Neural progenitor cell (in vitro differentiated cells): ENCODE results near the gene TMEM63B. TPM values are rescaled to one million over a fixed set of nuclear protein-coding genes. Genes with fewer than 3 reads are reported as not detected.

Source experiments
- DNase-seq: peaks from one replicate; pipeline ENCODE4 v3.0.0-alpha.2; 2016; ENCODE audit warnings: low spot score
- H2AFZ ChIP-seq: fragments of 200-600 bp; sonication (generic); replicated peaks from 2 replicates; pipeline ENCODE4 v1.6.1; 2016; ENCODE audit warnings: antibody characterized with exemption
- H3F3A ChIP-seq: fragments of 200-600 bp; sonication (generic); 2 replicates; pipeline ENCODE4 v1.6.1; 2016; ENCODE audit warnings: antibody characterized with exemption, low read depth
- H3K27ac ChIP-seq: fragments of 200-600 bp; sonication (generic); 2 replicates; pipeline ENCODE4 v1.5.1; 2016; ENCODE audit warnings: mild to moderate bottlenecking
- H3K27me3 ChIP-seq: fragments of 200-600 bp; sonication (generic); 2 replicates; pipeline ENCODE4 v1.6.1; 2016; ENCODE audit warnings: mild to moderate bottlenecking, moderate library complexity
- H3K36me3 ChIP-seq: fragments of 200-600 bp; sonication (generic); 2 replicates; pipeline ENCODE4 v1.5.1; 2016
- H3K4me1 ChIP-seq: fragments of 200-600 bp; sonication (generic); 2 replicates; pipeline ENCODE4 v1.6.1; 2016; ENCODE audit warnings: mixed run types
- H3K4me2 ChIP-seq: fragments of 200-600 bp; sonication (generic); 2 replicates; pipeline ENCODE4 v1.6.1; 2016
- H3K4me3 ChIP-seq: fragments of 200-600 bp; sonication (generic); 2 replicates; pipeline ENCODE4 v1.5.1; 2016
- H3K79me2 ChIP-seq: fragments of 200-600 bp; sonication (generic); 2 replicates; pipeline ENCODE4 v1.6.1; 2016; ENCODE audit warnings: low read depth
- H3K9ac ChIP-seq: fragments of 200-600 bp; sonication (generic); 2 replicates; pipeline ENCODE4 v1.6.1; 2016
- H3K9me3 ChIP-seq: fragments of 200-600 bp; sonication (generic); 2 replicates; pipeline ENCODE4 v1.5.1; 2016; ENCODE audit warnings: low read depth
- H4K20me1 ChIP-seq: fragments of 200-600 bp; sonication (generic); 2 replicates; pipeline ENCODE4 v1.6.1; 2016; ENCODE audit warnings: low read depth
- H3K27ac Mint-ChIP-seq: 3 replicates; pipeline ENCODE4 v1.8.0; 2021; ENCODE audit warnings: mixed read lengths
- H3K27me3 Mint-ChIP-seq: 2 replicates; pipeline ENCODE4 v1.8.0; 2022; ENCODE audit warnings: low read depth, mild to moderate bottlenecking, inconsistent platforms, moderate library complexity, mixed read lengths; ENCODE audit not compliant: insufficient read depth
- H3K36me3 Mint-ChIP-seq: 3 replicates; pipeline ENCODE4 v1.8.0; 2021; ENCODE audit warnings: mixed read lengths
- H3K4me1 Mint-ChIP-seq: 3 replicates; pipeline ENCODE4 v1.8.0; 2021; ENCODE audit warnings: mixed read lengths
- H3K4me3 Mint-ChIP-seq: 3 replicates; pipeline ENCODE4 v1.8.0; 2021; ENCODE audit warnings: mild to moderate bottlenecking, moderate library complexity, mixed read lengths
- H3K9me3 Mint-ChIP-seq: 3 replicates; pipeline ENCODE4 v1.8.0; 2020; ENCODE audit warnings: mixed read lengths
- EZH2 ChIP-seq: fragments of 200-600 bp; sonication (generic); IDR thresholded peaks from 2 replicates; pipeline ENCODE4 v1.6.1; 2017; ENCODE audit warnings: antibody characterized with exemption, mild to moderate bottlenecking, moderate library complexity
- EZH2phosphoT487 ChIP-seq: fragments of 200-600 bp; sonication (generic); IDR thresholded peaks from 2 replicates; pipeline ENCODE4 v1.6.1; 2017; ENCODE audit warnings: antibody characterized with exemption
- total RNA-seq: library from RNA; depleted of rRNA; stranded (reverse); fragments of >200 nt; gene quantifications from 2 replicates; pipeline ENCODE4 v1.2.3, GENCODE V29; 2015; ENCODE audit warnings: low replicate concordance
- TF ChIP-seq, protein P1 (sequence below): fragments of 200-600 bp; sonication (generic); IDR thresholded peaks from 2 replicates; pipeline ENCODE4 v1.5.1; 2017; ENCODE audit warnings: antibody characterized with exemption, mild to moderate bottlenecking

The TMEM63B gene
- total RNA-seq, 1 donor from 2014 or later, result 25.4 TPM

DNA sequence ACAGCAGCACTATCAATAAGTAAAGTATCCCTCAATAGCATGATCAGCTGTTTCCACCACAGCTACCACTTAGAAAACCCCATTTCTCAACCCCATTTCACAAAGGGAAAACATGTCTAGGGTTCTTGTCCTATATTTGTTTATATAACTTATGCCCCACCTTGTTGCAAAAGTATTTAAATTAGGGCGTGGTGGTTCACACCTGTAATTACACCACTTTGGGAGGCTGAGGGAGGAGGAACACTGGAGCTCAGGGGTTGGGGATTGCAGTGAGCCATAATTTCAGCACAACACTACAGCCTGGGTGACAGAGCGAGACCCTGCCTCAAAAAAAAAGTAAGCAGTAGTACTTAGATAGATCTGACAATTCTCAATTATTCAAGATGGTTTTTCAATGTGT is 3.8 kb upstream of the TMEM63B start:
- H3K27ac Mint-ChIP-seq, result no peak overlapping the region
- peak overlapping the region; percentile 94 for H3K4me2 ChIP-seq

DNA sequence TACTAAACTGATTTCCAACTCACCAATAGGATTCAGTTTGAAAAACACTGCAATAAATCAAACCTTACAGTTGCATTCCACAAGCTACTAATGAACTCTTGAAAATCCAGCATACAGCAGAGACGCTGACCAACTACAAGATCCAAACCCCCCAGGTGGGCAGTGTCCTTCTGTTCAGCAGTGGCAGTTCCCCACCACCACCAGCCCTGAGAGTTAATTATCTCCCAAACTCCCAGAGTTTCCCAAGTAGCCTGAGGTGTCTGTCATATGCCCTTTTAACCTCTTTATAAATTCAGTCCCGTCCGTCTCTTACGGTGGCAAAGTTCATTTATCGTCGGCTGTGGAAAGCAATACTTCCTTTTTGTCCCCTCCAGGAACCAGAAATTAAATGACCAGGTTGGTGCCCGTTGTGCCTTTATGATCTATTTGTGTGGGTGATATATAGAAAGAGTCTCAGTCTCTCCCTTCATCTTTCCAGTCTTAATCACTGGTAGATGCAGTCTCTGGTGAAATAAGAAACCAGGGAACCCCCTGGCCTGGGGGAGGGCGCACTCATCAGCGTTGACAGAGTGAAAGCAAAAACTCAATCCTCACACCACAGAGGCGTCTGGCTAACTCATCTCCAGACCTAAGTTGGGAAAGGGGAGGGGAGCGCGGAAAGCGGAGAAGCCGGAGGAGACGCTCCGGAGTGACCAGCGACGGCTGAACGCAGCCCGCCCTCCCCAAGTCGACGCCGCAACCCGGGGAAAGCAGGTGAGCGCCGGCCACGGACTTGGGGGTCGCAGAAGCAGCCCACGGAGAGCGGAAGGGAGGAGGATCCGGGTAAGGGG is 819 bp upstream of the TMEM63B start:
- Mint-ChIP-seq H3K9me3 (no peaks in the 10 kb centered on the region), H3K27ac (peak overlapping the region; percentile 95), H3K27me3 (peaks cover 6% of the 10 kb centered on the region), H3K4me3 (peak overlapping the region; percentile 97), H3K36me3 (peaks cover 8% of the 10 kb centered on the region), H3K4me1 (peaks cover 54% of the 10 kb centered on the region)
- H3K9ac ChIP-seq, result peak overlapping the region; percentile 63
- peak overlapping the region; percentile 70 for H3K4me3 ChIP-seq
- H3K27ac ChIP-seq, result peak overlapping the region; percentile 55
- H3F3A ChIP-seq, result peaks cover 5% of the 10 kb centered on the region
- no peaks in the 10 kb centered on the region for H3K27me3 ChIP-seq
- H3K36me3 ChIP-seq, result no peaks in the 10 kb centered on the region
- no peak overlapping the region for H2AFZ ChIP-seq
- peaks cover 68% of the 10 kb centered on the region for H3K79me2 ChIP-seq
- H3K4me1 ChIP-seq, result peaks cover 49% of the 10 kb centered on the region
- peak; percentile 85 for DNase-seq
- TF ChIP-seq, protein P1, sequence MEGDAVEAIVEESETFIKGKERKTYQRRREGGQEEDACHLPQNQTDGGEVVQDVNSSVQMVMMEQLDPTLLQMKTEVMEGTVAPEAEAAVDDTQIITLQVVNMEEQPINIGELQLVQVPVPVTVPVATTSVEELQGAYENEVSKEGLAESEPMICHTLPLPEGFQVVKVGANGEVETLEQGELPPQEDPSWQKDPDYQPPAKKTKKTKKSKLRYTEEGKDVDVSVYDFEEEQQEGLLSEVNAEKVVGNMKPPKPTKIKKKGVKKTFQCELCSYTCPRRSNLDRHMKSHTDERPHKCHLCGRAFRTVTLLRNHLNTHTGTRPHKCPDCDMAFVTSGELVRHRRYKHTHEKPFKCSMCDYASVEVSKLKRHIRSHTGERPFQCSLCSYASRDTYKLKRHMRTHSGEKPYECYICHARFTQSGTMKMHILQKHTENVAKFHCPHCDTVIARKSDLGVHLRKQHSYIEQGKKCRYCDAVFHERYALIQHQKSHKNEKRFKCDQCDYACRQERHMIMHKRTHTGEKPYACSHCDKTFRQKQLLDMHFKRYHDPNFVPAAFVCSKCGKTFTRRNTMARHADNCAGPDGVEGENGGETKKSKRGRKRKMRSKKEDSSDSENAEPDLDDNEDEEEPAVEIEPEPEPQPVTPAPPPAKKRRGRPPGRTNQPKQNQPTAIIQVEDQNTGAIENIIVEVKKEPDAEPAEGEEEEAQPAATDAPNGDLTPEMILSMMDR, result no peak
- no peak for TF ChIP-seq EZH2
- no peak for TF ChIP-seq EZH2phosphoT487
- no peaks in the 10 kb centered on the region for H3K9me3 ChIP-seq
- peak overlapping the region; percentile 94 for H3K4me2 ChIP-seq
- peaks cover 58% of the 10 kb centered on the region for H4K20me1 ChIP-seq

More for the DNA sequence above, 3.8 kb upstream of the TMEM63B start:
- Histone ChIP-seq H3K36me3 (no peaks in the 10 kb centered on the region), H4K20me1 (peaks cover 84% of the 10 kb centered on the region), H3K4me3 (no peak overlapping the region), H2AFZ (no peak overlapping the region), H3K27ac (peak overlapping the region; percentile 34), H3K4me1 (peaks cover 64% of the 10 kb centered on the region), H3K27me3 (no peaks in the 10 kb centered on the region), H3F3A (peaks cover 15% of the 10 kb centered on the region), H3K79me2 (peaks cover 89% of the 10 kb centered on the region), H3K9me3 (no peaks in the 10 kb centered on the region), H3K9ac (no peak overlapping the region)
- peaks cover 8% of the 10 kb centered on the region for H3K36me3 Mint-ChIP-seq
- DNase-seq, result no peak
- H3K9me3 Mint-ChIP-seq, result no peaks in the 10 kb centered on the region
- TF ChIP-seq, protein P1, result no peak
- TF ChIP-seq EZH2phosphoT487, result no peak
- TF ChIP-seq EZH2, result no peak
- peaks cover 55% of the 10 kb centered on the region for H3K4me1 Mint-ChIP-seq
- no peak overlapping the region for H3K4me3 Mint-ChIP-seq
- peaks cover 5% of the 10 kb centered on the region for H3K27me3 Mint-ChIP-seq

DNA sequence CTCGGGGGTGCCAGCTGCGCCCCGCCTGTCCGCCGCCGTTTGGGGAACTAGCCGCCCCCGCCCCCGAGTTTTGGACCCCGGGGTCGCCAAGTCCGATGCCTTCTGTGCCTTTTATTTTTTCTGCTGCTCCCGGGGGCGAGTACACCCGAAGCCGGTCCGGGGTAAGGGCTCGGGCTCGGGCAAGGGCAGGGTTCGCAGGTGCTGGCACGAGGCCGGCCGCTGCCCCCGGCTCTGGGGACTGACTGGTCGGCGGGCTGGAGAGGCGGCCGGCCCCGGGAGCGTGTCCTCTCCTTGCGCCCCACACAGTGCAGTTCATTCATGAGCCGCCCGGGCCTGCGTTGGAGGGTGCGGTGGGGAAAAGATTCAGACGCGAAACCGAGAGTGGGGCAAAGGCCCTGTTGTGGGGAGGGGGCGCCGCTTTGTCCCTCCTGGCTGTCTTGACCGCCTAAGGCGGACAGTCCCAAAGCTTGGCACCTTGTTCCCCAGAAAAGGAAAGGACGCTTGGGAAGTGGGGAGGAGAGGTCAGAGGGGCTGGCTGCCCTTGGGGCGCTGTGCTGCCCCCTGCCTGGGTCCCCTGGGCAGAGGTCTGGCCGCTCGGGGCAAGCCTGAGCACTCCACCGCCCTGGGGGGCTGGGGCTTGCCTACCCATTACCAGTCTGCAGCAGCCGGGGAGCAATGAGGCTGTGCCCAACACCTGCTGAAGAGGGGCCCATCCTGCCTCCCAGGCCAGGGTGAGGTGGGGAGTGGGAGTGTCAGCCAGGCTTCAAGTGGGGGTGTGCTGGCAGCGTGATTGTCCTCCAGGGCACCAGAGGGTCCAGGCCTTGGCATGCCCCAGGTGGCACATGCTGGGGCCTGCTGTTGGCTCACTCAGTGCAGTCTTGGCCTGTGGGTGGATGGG is 915 bp downstream of the TMEM63B start:
- H3K79me2 ChIP-seq, result peaks cover 51% of the 10 kb centered on the region
- peaks cover 8% of the 10 kb centered on the region for H3K27me3 Mint-ChIP-seq

More for the DNA sequence above, 915 bp downstream of the TMEM63B start:
- no peaks in the 10 kb centered on the region for H3K9me3 Mint-ChIP-seq
- Histone ChIP-seq H3K4me3 (peak overlapping the region; percentile 70), H4K20me1 (peaks cover 41% of the 10 kb centered on the region), H3K36me3 (no peaks in the 10 kb centered on the region), H3K4me1 (peaks cover 41% of the 10 kb centered on the region), H3K27ac (no peak overlapping the region), H2AFZ (peak overlapping the region; percentile 86), H3K4me2 (peak overlapping the region; percentile 77), H3F3A (peaks cover 18% of the 10 kb centered on the region), H3K9ac (peak overlapping the region; percentile 5), H3K9me3 (no peaks in the 10 kb centered on the region), H3K27me3 (no peaks in the 10 kb centered on the region)
- H3K4me1 Mint-ChIP-seq, result peaks cover 59% of the 10 kb centered on the region
- peak overlapping the region; percentile 88 for H3K4me3 Mint-ChIP-seq
- H3K27ac Mint-ChIP-seq, result no peak overlapping the region
- TF ChIP-seq, protein P1, result peak; percentile 20
- no peak for TF ChIP-seq EZH2
- H3K36me3 Mint-ChIP-seq, result peaks cover 8% of the 10 kb centered on the region
- DNase-seq, result peak; percentile 74
